MG63 (cell line): ENCODE measurements around the gene NDUFA11. TPM values are rescaled to one million over a fixed set of nuclear protein-coding genes. Genes with fewer than 3 reads are reported as not detected.

Experiments
- DNase-seq: peaks from one replicate; pipeline ENCODE4 v3.0.0-alpha.2; 2020
- H3K27me3 ChIP-seq: fragments of 250-450 bp; sonication (Bioruptor Pico); 2 replicates; pipeline ENCODE4 v1.5.1; 2020; ENCODE audit warnings: mild to moderate bottlenecking, moderate library complexity
- H3K36me3 ChIP-seq: fragments of 250-450 bp; sonication (Bioruptor Pico); 2 replicates; pipeline ENCODE4 v1.5.1; 2020; ENCODE audit warnings: mild to moderate bottlenecking, moderate library complexity
- H3K4me3 ChIP-seq: fragments of 250-450 bp; sonication (Bioruptor Pico); 2 replicates; pipeline ENCODE4 v1.5.1; 2020; ENCODE audit warnings: mild to moderate bottlenecking, moderate library complexity
- H3K9me3 ChIP-seq: fragments of 250-450 bp; sonication (Bioruptor Pico); 2 replicates; pipeline ENCODE4 v1.5.1; 2020; ENCODE audit warnings: mild to moderate bottlenecking, moderate library complexity
- total RNA-seq: library from RNA; depleted of rRNA; stranded (reverse); fragments of >200 nt; shearing (Covaris generic); gene quantifications from 2 replicates; pipeline ENCODE4 v1.2.3, GENCODE V29; 2014; ENCODE audit warnings: low replicate concordance; rRNA removed

NDUFA11 gene
- total RNA-seq: 105 and 257 TPM in 2 replicates

DNA sequence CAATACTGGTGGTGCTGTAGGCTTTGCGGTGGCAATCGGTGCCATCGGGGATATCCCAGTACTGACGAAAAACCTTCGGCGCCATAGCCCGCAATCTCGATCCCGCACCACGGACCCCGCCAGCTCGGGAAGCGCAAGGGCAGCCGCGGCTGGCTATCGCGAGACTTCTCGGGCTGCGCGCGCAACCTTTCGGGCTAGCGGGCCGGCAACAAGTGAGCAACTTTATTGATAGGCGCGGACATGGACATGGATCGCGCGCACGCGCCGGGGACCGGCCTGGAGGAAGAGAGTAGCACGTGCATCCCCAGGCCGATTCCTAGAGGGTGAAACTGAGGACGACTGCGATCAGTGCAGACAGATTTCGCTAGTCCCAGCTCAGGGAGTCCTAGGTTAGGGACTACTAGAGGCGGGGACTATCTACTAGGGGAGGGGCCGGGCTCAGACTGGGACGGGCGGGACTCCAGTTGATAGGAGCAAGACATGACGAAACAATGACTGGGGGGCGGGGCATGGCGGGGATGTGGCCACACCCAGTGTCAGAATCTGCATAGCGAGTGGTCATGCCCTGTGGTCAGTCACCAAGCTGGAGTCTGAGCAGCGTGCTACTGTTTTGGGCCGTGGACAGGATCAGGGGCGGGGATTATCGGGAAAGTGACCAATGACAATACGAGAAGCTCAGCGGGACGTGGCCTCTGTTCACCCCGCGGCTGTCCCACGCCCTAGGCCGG is at the start of gene NDUFA11:
TSS of gene NDUFA11 (minus strand) at position 167 of the 728 bp plus-strand sequence. CDS start at position 85, 82 bp downstream.
- no peaks in the 10 kb centered on the region for H3K9me3 ChIP-seq
- H3K27me3 ChIP-seq: no peaks in the 10 kb centered on the region
- peaks cover 5% of the 10 kb centered on the region; the same call in 1 of the 2 replicates for H3K36me3 ChIP-seq
- DNase-seq: peak; percentile 93
- H3K4me3 ChIP-seq: peak within 1 kb of the TSS; percentile 100

DNA sequence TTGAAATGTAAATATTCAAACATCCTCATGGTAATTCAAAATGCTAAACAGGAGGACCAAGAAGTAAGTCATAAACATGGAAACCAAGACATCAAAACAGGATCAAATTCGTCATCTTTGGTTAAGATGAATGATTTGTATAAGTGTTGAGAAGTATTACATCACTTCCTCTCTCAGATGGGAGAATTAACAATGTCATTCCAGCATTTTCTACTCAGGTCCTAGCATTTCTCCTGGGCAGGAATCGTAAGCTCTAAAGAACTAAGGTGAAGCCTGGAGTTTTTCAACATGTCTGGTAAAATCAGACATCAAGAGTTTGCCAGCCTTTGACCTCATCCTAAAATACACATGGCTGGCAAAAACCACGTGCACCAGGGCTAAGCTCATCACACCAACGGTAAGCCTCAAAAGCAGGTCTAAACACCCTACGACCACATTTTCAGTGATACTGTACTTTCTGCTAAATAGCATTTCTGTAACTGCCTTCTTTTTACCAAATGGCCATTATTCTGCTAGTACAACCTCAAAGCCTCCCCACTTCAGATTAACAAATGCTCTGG is 49.5 kb upstream of the NDUFA11 start:
- Histone ChIP-seq H3K4me3 (no peak overlapping the region), H3K27me3 (no peaks in the 10 kb centered on the region), H3K9me3 (no peaks in the 10 kb centered on the region), H3K36me3 (peaks cover 9% of the 10 kb centered on the region)
- no peak for DNase-seq

DNA sequence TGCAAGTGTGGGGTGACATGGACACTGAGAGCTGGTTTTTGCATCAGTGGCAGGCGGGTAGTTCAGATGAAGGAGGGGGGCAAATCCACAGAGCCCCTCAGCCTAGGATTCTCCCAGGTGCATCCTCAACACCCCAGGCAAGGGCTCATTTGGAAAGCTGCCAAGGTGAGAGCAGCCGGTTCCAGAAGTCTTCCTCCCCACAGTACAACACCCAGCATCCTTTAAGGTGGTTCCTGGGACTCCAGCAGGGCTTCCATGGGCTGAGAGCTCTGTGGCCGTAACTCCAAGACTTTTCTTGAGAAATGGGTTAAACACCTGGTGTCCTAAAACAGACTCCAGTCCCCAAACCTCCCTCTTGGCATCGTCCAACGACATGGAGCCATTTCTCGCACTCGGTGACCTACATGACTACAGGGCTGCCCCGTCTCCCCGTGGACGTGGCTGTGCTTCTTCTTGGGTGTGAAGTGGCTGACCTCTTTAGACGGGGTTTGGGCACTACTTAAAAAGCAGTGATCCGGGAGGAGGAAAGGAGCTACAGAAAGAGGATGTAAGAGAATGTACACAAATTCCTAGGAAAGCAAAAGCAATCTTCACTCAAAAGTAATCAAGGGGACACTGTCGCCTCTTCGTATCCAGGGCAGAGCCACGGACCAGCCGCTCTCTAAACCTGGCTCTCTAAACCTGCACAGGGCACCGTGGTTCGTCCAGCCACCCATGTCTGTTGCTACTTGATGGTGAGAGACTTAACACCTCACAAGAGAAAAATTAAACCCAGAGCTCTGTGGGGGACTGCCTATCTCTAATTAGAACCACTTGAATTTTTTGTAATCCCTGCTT is 48.8 kb upstream of the NDUFA11 start:
- Histone ChIP-seq H3K9me3 (no peaks in the 10 kb centered on the region), H3K4me3 (no peak overlapping the region), H3K27me3 (no peaks in the 10 kb centered on the region), H3K36me3 (peaks cover 9% of the 10 kb centered on the region)
- DNase-seq: no peak

DNA sequence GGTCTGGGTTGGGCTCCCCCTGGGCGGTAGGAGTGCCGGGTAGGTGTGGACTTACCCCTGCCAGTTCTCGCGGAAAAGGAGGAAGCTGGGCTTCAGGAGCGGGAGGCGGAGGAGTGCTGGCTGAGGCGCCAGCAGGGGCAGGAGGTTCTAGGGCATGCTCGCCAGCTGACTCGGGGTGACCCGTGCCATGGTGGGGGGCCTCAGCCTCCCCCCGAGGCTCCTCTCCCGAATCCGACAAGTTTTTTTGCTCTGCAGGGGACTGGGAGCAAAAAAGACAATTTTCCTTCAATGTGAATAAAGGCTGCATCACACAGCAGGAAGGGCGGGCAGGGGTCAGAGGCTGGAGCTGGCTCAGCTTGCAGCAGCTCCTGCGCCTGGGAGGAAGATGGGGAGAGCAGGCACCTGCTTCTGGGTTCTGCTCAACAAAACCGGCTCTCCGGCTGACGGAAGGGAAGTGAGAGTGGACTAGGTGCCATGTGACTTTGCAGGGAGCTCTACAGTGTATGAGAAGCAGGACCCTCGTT is 47.8 kb upstream of the NDUFA11 start:
- DNase-seq: no peak
- Histone ChIP-seq H3K4me3 (no peak overlapping the region), H3K27me3 (no peaks in the 10 kb centered on the region), H3K36me3 (peaks cover 9% of the 10 kb centered on the region), H3K9me3 (no peaks in the 10 kb centered on the region)

DNA sequence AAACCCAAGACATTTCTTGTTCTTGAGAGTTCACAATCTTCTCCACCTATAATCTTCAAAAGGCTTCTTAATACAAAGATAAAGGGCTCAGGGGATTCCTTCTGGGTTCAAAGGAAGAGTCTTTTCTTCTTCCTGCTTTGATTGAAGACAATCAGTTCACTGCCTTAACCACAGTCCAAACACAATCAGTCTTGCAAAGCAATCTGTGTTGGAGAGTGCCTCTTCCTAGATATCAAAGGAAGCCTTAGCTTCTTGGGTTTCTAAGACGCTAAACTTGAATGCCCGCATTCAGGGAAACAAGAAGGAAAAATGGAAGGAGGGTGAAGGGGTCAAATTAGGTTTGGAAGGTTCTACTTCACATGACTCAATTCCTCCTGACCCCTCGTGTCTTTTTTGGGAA is 47.2 kb upstream of the NDUFA11 start:
- H3K9me3 ChIP-seq: no peaks in the 10 kb centered on the region
- H3K27me3 ChIP-seq: no peaks in the 10 kb centered on the region
- peaks cover 9% of the 10 kb centered on the region for H3K36me3 ChIP-seq
- DNase-seq: no peak
- H3K4me3 ChIP-seq: no peak overlapping the region

DNA sequence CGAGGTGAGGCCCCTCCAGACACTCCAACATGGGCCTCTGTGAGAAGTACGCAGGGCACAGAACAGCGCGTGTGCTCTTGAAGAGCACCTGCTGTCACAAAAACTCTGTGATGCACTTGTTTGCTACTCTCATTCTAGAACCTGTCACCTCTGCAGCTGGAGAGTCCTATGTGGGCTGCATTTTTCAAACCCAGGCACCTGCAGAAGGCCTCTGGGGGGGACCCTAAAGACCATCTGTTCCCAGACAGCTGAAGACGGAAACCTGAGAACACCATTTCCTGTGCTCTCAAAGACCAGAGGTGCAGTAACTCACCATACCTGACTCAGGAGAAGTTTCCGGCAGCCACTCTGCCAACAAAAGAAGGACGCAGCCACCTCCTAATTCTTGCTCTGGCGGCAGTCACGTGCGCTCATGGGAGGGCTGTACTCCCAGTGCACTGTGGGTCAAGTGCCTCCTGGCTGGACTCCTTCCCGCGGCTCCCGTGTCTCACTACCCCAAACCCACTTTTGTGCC is 46.3 kb upstream of the NDUFA11 start:
- Histone ChIP-seq H3K9me3 (no peaks in the 10 kb centered on the region), H3K36me3 (peaks cover 9% of the 10 kb centered on the region), H3K27me3 (no peaks in the 10 kb centered on the region), H3K4me3 (no peak overlapping the region)
- no peak for DNase-seq

DNA sequence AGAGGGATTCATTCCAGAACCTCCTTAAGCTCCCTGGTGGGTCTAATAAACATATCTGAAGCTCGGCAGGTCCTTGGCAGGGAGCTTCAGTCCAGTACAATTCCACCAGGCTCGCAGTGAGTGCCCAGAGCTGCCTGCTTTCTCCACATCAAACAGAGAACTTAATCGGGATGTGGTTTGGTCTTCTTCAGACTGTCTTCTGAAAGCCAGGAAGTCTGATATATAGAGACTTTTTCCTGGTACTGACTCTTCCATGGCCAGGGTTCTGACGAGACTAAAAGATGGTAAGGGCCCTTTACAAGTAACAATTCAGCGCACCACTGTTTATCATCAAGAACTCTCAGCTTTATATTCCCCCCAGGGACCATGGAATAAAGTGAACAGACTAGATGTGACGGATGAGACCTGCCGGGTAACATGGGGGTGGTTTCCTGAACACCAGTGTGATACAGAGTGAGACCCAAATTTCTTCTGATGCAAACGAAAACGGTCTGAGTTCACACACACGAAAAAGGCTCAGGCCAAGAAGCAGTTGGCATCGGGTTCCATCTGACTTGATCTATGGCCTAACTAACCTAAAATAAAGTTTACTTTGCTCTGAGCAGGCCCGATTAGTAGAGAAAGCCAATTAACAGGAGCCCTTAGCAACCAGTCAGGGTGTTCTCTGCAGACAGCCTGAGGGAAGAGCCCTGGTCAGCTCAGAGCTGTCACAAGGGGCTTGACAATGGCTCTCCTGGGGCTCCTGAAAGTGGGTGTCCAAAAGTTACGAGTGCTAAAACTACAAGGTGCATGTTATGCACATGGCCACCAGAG is 45.4 kb upstream of the NDUFA11 start:
- peaks cover 9% of the 10 kb centered on the region for H3K36me3 ChIP-seq
- H3K27me3 ChIP-seq: no peaks in the 10 kb centered on the region
- no peak overlapping the region for H3K4me3 ChIP-seq
- no peaks in the 10 kb centered on the region for H3K9me3 ChIP-seq
- DNase-seq: no peak

DNA sequence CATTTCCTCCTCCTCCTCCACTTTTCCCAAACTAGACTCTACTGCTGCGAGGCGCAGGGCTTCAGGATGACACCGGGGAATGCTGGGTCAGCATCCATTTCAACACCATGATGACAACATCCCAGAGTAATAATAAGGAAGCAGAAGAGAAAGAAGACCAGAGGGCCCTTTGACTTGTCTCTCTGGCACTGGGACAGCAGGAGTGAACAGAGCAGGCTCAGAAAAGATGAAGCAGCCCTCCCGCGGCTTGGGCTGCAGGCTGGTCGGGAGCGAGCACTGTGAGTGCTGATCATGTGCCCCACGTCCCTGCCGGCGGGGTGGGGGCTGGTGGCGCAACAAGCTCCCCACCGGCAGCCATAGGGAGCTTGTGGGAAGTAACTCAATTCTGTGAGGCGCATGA is 43.8 kb upstream of the NDUFA11 start:
- H3K9me3 ChIP-seq: no peaks in the 10 kb centered on the region
- peaks cover 9% of the 10 kb centered on the region for H3K36me3 ChIP-seq
- no peak for DNase-seq
- no peak overlapping the region for H3K4me3 ChIP-seq
- no peaks in the 10 kb centered on the region for H3K27me3 ChIP-seq

DNA sequence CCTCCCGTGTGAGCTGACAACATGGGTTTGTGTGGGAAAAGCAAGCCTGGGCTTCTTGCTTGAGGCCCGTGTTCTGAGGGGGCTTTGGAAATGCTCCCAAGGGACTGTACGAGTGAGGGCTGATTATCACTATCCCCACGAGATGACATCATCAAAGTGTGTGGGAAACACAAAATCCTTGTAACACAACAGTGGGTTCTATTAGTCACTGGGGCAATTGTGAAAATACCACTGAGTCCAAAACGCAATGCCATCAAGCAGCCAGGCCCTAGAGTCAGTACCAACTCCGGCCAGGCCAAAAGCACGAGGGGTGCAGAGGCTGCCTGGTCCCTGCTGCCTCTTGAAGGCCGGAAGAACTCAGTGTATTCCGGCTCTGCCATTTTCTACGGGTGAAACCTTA is 40.0 kb upstream of the NDUFA11 start:
- Histone ChIP-seq H3K27me3 (no peaks in the 10 kb centered on the region), H3K36me3 (no peaks in the 10 kb centered on the region; the same call in 1 of the 2 replicates), H3K4me3 (no peak overlapping the region), H3K9me3 (no peaks in the 10 kb centered on the region)
- no peak for DNase-seq

DNA sequence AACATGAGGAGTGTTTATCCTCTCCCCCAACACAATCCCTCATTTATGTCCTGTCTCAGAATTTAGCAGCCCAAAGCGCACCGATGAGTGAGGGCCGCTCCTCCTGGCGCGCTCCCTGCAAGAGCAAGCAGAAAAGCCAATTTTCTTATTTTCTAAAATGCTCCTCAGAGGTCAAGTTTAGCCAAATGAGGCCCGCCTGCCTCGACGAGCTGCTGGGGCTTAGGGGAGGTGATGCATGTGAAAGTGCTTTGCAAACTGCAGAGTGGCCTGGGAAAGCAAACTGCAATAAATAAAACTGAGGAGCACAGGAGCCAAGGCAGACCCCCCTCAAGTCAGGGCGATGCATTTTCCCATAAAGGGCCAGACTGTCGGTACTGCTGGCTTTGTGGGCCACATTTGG is 39.5 kb upstream of the NDUFA11 start:
- no peaks in the 10 kb centered on the region for H3K9me3 ChIP-seq
- DNase-seq: no peak
- H3K27me3 ChIP-seq: no peaks in the 10 kb centered on the region
- peaks cover 4% of the 10 kb centered on the region; the same call in 1 of the 2 replicates for H3K36me3 ChIP-seq
- no peak overlapping the region for H3K4me3 ChIP-seq

DNA sequence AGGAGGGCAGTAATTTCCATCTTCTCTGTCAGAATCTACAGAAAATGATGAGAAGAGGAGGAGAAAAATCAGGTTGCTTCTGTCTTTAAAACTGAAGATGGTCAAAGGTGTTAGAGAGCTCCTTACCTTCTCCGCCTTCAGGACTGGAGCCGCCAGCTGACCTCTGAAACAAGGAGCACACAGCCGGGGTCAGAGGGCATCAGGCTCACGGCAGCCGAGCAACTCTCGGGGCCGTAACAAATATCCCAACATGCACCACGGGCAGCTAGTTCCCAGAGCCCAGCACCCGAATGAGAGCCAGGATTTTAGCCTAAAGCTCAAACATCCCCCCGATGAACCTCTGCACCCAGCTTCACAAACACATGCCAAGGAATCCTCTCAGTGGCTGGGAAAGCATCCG is 38.1 kb upstream of the NDUFA11 start:
- Histone ChIP-seq H3K36me3 (peaks cover 4% of the 10 kb centered on the region; the same call in 1 of the 2 replicates), H3K4me3 (no peak overlapping the region), H3K27me3 (no peaks in the 10 kb centered on the region), H3K9me3 (no peaks in the 10 kb centered on the region)
- DNase-seq: no peak

DNA sequence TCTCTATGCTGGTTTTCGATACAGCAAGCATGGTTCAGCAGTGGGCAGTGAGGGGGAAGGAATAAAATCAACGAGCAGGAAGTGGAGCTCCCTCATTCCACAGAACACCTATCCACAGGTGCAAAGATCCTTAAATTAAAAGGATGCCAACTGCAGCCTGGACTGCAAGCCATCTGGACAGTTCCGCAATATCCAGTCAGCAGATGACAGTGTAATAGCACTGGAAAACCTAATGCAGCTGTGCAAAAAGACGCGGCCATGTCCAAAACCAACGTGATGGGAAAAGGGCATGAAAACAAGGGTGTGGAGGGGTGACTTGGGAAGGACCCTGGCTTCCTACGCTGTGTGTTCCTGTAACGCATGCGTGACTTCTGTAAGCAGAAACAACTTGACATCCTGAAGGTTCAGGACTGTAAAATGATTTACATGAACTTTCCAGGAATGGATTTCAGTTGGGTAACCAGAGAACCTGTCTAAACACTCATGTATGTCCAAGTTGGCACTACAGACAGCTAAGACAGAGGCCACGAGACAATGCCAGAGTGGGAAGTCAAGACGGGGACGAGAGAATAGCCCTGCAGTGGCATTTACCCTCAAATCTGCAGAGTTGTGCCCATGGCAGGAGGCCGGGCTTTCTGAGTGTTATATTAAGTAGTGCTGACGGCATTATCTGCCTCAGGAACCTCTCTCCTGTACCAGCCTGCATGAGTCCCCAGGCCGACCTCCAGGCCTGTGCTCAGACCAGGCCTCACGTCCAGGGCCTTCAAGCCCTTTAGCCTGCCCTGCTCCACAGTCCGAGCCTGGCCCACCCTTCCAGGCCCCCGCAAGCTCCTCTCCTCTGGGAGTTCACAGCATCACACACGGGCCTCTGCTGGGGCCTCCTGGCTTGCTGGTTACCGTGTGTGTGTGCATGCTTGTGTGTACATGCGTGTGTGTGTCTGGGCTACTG is 36.9 kb upstream of the NDUFA11 start:
- no peak for DNase-seq
- Histone ChIP-seq H3K9me3 (no peaks in the 10 kb centered on the region), H3K4me3 (no peak overlapping the region), H3K27me3 (no peaks in the 10 kb centered on the region), H3K36me3 (peaks cover 4% of the 10 kb centered on the region; the same call in 1 of the 2 replicates)

DNA sequence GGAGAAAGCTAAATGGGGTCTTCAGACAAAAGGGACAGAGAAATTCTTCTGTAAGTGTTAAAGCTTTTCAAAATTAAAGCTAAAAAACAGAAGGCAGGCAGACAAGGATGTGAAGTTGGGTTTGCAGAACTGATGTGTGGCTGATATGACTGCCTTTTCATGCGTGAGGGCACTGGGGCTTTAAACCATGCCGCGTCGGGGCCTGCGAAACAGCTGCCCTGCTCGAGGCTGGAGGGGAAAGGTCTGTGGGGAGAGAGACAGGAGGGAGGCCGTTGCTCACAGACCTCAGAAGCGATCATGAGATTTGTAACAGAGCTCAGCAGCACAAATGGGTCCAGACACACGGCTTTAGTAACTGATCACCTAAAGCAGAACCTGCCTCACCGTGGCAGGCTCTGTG is 34.0 kb upstream of the NDUFA11 start:
- H3K36me3 ChIP-seq: peaks cover 4% of the 10 kb centered on the region; the same call in 1 of the 2 replicates
- H3K27me3 ChIP-seq: no peaks in the 10 kb centered on the region
- DNase-seq: no peak
- H3K4me3 ChIP-seq: no peak overlapping the region
- no peaks in the 10 kb centered on the region for H3K9me3 ChIP-seq

DNA sequence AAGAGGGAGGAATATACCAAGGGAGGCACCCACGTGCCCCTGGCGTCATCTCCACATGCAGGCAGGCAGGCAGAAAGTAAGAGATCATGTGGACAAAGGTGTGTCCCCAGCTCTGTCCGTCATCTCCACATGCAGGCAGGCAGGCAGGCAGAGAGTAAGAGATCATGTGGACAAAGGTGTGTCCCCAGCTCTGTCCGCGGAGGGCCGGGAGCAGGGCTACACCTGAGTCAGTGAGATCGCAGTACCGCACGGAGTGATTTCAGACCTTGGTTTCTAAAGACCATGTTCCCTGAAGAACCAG is 32.7 kb upstream of the NDUFA11 start:
- H3K36me3 ChIP-seq: peaks cover 4% of the 10 kb centered on the region; the same call in 1 of the 2 replicates
- H3K9me3 ChIP-seq: no peaks in the 10 kb centered on the region
- H3K4me3 ChIP-seq: no peak overlapping the region
- no peak for DNase-seq
- no peaks in the 10 kb centered on the region for H3K27me3 ChIP-seq
